GM18499 (cell line): ENCODE data around the gene CUX1.
"Not testable (repeated sequence)": the region's sequence is repeated elsewhere in the genome, so short reads cannot be mapped to it uniquely, and the experiment has no call there.

ENCODE experiments used
- ATAC-seq: cut with Tn5 transposase; IDR thresholded peaks from one replicate; pipeline ENCODE4 v1.9.1; 2021; ENCODE audit warnings: moderate number of reproducible peaks; ENCODE audit not compliant: insufficient read depth, unreplicated experiment

Gene CUX1

DNA sequence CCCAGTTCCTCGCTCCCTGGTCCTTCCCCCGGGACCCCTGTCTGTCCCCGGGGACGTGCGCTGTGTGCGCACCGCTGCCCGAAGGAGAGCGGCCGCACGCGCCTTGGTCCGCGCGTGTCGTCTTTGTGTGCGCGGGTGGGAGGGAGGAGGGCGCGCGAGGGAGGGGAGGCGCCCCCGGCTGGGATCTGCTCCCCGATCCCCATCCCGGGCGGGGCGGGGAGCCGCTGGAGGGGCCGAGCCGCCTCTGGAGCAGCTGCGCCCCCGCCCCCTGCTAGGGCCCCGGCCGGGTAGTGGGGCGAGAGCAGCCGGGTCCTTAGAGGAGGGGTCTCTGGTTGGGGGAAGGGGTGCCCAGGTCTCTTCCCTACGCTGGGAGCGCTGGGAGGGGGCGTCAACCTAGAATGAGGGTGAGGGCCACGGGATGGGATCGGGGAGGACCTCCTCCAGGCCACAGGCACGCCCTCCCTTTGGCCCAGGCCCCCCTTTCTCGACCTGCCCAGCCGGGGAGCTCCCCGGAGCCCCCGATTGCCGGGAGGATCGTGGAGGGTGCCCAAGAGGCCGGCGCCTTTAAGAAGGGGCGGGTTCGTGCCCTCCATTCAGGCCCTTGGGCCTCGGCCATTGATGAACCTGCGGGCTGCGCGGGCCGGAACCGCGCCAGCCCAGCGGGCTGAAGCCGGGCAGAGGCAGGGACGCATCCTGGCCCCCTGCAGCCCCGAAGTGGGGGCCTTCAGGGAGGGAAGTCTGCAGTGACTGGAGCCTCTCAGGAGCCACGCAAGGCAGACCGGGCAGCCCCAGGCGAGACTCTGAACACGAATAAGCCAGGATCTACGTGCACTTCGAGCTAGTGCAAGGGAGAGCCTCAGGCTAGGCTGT lies 469.9 kb downstream of the CUX1 start:
- no peak for ATAC-seq

DNA sequence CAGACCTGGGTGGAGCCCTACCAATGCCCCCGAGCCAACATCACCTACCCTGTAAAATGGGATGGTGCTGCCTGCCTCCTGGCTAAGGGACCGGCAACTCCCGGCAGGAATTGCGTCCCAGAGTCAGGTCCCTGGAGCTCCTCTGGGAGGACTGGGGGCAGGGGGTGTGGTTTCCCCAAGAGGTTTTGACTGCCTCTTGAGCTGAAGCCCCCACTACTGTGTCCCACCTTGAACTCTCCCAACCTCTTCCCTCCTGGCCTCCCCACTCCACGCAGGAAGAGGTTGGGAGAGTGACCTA lies 470.5 kb downstream of the CUX1 start:
- no peak for ATAC-seq

DNA sequence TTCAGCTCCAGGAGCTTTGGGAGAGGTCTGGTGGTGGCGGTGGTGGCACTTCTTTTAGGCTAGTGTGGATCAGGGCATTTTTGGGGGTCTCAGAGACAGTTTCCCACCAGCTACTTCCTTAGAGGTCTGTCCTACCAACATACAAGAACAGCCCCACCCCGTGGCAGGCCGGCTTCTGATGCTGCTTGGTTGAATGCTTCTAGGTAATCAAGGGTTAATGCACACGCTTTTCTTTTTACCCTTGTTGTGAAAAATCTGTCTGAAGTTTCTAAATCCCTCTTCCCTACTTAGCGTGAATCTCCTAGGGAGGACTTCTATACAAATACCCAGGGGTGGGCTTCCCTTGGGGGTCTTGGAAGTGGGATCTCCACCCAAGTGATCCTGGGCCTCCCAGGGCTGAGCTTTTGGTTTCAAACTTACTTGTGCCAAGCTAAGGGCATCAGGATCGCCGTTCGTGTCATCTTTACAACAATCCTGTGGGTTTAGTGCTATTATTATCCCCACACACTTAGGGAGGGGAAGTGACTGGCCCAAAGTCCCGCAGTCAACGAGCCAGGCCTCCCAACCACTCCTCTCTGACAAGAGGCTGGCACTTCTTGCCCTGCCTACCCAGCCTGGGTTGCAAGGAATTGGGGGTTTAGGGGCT lies 471.0 kb downstream of the CUX1 start:
- no peak for ATAC-seq

DNA sequence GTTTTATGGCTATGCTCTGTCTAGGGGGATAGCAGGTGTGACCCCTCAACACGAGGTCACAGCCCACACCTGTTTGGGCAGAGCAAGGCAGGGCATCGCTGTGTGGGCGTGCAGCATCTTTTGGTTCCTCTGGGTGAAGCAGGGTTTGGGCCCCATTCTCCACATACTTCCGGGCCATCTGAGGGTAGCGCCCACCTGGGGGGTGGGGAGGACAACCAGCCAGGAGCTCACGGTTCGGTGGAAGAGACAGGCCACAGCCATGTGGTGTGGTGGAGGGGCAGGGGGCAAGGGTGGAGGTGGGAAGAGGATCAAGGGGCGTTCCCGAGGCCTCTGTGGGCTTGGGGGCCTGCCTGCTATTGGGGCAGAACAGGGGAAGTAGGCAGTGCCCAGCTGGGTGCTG lies 471.6 kb downstream of the CUX1 start:
- ATAC-seq = no peak

DNA sequence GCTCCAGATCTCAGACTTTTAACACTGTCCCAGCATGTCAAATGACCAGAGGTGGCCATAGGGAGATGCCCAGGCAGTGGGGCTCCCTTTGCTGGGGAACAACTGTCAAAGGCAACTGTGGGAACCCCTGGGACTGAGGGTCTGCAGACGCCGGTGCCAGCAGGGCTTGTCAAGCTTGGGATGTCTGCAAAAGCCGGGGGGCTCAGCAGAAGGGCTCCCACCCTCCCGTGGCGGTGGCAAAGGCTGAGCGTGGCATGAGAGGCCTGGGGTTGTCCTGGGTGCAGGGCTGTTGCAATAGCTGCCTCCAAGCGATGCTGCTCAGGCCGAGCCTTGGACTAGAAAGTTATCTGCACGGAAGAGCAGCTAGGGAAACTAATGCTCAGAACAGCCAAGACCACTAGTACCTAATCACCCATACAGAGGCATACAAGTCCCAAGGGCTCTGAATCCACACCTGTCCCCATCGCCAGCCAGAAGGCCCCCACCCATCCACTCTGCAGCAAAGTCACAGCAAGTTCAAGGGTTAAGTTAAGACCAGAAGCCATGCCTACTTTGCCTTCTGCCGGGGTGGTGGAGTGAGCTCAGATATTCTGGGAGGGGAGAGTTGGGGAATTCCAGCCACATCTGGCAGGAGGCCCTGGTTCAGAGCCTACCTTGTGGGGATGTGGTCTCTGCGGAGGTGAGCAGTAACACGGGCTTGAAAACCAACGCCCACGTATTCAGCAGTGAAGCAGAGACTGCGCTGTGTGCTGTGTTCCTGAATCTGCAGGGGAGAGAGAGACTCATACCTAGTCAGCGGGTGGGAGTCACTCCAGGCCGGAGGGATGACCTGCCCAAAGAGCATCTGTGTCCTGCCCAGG lies 473.9 kb downstream of the CUX1 start:
- ATAC-seq = peak; percentile 32

DNA sequence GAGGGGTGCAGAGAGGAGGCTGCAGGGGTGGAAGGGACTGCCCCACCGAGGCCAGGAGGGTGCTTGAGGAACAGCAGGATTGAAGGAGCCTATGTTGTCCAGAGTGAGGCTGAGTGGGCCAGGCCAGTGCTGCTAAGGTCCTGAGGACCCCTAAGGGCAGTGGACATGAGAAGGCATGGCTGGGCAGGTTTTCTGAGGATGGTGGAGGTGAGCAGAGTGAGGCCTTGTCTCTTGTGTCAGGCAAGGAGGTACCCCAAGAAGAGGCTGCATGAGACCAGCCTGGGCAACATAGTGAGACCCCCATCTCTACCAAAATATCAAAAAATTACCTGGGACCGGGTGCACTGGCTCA lies 474.5 kb downstream of the CUX1 start:
- ATAC-seq = no peak

DNA sequence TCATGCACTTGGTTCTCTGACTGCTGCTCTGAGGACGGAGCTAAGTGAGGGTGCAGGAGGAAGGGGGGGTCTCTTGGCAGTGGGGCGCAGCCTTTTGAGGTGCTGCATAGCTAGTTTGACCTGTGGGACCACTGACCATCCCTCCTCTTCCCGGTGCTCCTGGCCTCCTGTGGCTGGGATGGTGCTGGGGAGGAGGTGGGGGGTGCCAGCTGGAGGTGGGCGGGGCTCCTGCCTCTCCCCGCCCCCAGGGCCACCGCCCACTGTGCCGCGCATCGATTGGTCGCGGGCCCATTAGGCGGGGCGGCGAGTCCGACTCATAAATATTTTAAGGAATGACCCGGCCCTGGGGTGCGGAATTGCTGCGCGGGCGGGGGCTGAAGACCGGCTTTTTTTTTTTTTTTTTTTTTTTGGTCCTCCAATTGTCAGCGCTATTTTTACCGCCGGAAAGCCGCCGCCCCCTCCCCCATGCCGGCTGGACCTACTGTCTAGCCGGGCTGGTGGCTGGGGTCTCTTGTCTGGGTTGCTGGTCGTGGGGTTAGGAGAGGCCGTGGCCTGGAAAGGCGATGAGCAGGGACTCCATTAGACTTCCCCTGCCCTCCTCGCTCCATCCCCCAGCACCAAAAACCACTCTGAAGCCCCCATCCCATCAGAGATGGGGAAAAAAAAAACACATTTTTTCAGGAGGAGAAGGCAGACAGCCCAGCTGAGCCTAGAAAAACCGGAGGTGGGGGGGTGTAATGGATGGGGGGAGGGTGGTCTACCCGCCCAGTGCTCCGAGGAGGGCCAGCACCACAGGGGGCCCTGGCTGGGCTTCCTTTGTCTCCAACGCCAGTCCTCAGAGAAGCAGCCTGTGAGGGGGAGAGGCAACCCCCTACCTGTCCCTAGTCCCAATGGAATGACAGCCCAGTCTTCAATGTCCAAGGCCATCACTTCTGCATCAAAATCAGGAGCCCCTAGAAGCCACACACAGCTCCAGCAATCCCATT lies 475.7 kb downstream of the CUX1 start:
- no peak for ATAC-seq

DNA sequence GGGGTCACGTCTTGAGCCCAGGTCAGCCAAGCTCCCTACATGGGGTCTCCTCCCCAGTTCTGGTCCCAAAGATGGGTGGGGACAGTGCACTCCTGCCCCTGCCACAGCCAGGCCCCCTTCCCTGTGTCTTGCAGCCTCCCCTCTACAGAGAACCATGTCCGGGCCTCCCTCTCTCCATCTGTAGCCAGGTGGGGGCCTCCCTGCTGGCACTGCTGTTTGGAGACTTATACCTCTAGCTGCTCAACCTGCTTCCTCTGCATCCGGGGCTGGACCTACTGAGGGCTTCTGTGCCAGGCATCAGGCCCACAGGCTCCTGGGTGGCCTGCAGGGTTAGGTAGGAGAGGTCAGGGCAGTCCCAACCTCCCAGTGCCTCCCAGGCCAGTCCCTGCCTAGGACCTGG lies 477.2 kb downstream of the CUX1 start:
- no peak for ATAC-seq

DNA sequence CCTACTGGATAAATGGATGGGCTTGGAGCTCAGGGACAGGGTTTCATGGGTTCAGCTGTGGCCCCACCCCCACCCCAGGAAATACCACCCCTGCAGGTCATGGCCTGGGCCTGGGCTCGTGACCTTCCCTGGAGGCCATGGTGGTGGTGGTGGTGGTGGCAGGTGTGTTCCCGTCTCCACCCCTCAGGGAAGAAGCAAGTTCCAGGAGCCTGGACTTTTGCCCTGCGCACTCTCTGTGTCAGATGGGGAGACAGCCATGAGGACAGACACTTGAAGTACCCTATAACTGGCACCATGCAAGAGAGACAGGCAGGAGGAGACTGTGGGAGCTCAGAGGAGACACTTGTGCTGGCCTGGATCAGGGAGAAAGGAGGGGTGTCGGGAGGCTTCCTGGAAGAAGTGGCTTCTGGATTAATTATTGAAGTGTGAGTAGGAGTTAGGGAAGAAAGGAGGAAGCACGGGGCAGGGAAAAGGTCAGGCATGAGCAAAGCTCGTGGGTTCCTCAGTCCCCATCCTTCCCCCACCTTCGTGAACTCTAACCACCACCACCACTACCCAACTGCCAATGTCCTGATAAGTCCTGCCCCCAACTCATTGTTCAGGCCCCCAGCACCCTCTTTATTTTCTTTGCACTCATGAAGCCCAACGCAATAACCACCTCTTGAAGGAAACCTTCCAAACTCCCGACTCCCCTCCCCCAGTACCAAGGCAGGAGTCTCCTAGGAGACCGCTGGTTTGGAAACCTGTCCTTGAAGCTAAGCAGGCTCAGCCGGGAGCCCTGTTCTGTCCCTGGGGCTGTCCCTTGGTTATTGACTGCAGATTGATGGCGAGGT lies 478.1 kb downstream of the CUX1 start:
- ATAC-seq = no peak

DNA sequence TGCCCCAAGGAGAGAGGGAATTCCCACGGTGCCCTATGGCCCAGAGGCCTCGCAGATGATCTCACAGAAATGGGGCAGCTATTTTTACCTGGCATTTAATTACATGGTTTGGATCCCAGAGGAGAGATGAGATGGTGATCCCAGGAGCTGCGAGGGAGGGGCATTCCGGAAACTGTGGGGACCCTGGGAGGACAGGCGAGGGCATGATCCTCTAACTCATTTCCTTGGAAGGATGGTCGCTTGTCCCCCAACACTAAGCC lies 478.7 kb downstream of the CUX1 start:
- ATAC-seq = no peak

DNA sequence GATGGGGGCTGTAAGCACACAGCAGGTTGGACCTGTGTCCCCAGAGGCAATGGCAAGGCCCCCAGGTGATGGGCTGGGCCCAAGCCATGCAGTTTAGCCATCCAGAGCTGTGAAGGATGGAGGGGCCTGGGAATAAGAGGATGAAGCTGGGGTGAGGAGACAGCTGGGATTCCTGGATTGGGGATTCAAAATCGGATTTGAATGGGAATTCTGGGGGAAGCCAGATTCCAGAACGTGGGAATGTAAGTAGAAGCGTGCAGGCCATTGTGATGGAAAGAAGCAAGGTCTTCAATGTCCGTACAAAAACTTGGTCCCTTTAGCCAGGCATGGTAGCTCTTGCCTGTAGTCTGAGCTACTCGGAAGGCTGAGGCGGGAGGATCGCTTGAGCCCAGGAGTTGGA lies 479.1 kb downstream of the CUX1 start:
- no peak for ATAC-seq

DNA sequence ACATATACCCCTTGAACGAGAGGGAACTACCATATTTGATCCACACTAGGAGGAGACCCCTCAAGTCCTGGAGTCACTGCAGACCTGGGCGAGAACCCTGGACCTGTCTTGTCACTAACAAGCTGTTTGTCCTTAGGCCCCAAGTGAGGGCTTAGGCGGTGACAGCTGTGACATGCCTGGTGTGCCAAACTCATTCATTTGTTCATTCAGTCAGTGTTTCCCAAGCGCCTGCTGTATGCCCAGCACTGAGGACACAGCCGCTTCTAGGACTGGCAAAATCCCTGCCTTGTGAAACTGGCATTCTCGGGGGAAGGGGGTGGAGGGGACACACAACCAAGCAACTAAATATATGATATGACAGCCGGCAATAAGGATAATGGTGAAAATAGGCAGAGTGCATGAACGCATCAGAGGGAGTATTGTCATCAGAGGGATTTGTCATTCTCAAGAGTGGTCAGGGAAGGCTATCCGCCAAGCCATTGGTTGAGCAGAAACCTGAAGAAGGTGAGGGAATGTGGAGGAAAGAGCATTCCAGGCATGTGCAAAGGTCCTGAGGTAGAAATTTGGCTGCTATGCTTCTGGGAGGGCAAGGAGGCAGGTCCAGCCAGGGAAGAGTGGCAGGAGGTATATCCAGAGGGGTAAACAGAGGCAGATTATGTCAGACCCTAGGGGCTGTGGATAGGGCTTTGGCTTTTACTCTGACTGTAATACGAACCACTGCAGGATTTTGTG lies 480.2 kb downstream of the CUX1 start:
- ATAC-seq = no peak

DNA sequence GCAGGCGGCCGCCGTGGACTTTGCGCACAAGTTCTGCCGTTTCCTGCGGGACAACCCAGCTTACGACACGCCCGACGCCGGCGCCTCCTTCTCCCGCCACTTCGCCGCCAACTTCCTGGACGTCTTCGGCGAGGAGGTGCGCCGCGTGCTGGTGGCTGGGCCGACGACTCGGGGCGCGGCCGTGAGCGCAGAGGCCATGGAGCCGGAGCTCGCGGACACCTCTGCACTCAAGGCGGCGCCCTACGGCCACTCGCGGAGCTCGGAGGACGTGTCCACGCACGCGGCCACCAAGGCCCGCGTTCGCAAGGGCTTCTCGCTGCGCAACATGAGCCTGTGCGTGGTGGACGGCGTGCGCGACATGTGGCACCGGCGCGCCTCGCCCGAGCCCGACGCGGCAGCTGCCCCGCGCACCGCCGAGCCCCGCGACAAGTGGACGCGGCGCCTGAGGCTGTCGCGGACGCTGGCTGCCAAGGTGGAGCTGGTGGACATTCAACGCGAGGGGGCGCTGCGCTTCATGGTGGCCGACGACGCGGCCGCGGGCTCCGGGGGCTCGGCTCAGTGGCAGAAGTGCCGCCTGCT lies 483.3 kb downstream of the CUX1 start:
- no peak for ATAC-seq

DNA sequence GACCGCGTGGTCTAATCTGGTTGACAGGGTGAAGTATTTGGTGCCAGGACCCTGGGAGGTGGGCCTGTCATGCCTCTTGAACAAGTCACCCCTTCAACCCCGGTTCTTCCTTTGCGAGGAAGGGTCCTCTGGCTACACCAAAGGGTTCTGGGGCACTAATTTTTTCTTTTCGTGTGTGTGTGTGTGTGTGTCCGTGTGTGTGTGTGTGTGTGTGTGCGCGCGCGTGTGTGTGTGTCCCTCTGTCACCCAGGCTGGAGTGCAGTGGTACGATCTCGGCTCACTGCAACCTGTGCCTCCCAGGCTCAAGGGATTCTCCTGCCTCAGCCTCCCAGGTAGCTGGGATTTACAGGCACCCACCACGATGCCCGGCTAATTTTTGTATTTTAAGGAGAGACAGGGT lies 483.9 kb downstream of the CUX1 start:
- not testable (repeated sequence) for ATAC-seq

DNA sequence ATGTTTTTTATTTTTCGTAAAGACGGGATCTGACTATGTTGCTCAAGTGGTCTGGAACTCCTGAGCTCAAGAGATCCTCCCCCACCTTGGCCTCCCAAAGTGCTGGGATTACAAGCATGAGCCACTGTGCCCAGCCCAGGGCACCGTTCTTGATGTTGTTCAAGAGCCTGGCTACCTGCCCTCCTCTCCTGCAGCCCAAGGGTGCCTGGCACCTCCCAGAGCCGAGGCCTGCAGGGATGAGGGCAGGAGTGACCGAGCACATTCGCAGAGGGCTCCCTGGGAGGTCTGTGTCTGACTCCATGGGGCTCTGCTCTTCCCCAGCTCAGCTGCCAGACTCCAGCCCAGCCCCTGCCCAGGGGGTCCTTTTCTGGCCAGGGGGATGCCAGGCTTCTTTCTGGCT lies 484.6 kb downstream of the CUX1 start:
- no peak for ATAC-seq

DNA sequence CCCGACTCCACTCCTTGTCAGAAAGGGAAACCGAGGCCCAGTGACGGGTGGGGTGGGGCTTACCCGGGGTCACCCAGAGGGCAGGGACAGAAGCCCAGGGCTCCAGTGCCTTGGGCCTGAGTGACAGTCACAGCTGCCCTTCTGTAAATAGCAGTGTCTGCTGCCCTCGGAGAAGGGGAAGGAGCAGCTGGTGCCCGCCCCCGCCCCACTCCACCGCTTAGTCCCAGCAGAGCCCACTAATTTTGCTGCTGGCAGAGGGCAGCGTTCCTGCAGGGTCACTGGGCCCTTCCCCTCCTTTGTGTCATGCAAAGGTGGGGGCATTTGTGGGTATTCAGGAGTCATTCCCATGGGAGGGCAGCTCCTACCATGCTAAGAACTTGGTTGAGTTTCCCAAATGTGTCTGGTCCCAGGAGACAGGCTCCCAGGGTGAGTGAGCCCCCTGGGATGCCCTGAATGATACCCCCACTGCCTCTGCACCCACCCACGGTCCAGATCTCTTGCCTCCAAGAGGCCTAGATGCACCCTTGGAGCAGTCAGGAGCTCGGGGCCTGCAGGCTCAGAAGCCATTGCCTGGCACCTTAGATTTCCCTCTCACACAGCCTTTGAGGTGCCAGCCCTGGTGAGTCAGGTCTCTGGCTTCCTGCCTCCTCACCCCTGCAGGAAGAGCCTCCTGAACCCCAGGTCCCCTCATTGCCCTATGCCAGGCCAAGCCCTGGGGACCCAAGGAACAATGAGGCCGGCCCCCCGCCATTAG lies 486.4 kb downstream of the CUX1 start:
- ATAC-seq = no peak

DNA sequence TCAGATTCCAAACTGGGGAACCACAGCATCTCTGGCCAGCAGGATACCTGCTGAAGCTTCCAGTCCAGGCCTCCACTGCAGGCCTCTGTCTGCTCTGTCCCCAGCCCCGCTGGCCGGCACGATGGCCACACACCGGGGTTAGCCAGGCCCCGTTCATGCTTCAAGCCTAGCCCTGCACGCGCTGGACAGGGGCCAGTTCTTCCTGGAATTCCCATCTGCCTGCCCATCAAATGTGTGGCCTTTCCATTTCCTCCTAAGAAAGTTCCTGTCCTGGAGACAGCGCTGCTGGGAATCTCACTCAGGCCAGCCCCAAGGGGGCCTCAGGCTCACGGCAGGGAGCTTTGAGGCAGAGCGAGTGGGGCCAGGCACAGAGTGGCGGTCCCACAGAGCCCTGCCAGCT lies 487.2 kb downstream of the CUX1 start:
- no peak for ATAC-seq
